Measurements from ENCODE around the gene AMOTL2. TPM values are rescaled to one million over a fixed set of nuclear protein-coding genes. Genes with fewer than 3 reads are reported as not detected.

The AMOTL2 gene
- 69.4 and 87.1 TPM in 2 replicates for total RNA-seq

DNA sequence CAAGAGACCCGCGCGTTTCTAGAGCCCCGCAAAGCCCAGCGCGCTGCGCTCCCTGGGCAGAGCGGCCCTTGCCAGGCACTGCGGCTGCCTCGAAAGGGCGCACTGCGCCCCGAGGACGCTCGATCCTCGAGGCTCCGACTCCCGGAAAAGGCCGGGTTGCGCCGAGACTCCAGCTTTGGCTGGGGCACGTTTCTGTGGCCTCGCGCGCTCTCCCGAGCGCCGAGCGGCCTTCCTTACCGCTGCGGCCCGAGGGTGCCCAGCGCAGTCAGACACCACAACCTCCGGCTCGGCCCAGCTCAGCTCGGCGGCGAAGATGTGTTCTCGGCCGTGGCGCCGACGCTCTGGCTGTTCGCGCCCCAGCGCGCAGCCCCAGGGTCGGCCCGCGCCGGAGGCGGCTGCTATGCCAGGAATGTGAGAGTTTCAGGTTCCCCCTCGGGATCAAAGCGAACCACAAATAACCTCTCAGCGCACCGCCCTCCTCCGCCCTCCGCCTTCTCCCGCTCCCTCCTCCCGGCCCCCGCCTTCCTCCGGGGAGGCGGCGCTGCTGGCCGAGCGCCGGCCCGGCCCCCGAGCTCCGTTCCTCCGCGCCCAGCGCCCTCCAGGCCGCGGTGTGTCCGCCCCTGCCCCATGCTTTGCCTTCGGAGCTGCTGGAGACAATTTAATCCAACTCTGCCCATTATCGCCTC lies at the start of gene AMOTL2:
AMOTL2 (minus strand) TSS at position 343 of the 686 bp plus-strand sequence. CDS start 3,014 bp downstream, outside the sequence.

Other genes starting within 250 kb of the AMOTL2 start
- 34.2 and 38.6 TPM in 2 replicates for gene RYK, start 123.6 kb downstream of the AMOTL2 start, total RNA-seq
- 69.2 and 99.6 TPM in 2 replicates for gene ANAPC13, start 111.5 kb upstream of the AMOTL2 start, total RNA-seq
- gene CEP63, start 111.6 kb upstream of the AMOTL2 start, total RNA-seq, result 11.4 and 51.7 TPM in 2 replicates